Heart left ventricle (tissue), 16 donors: ENCODE results near the gene GAREM1. TPM values are rescaled to one million over a fixed set of nuclear protein-coding genes. Genes with fewer than 3 reads are reported as not detected.

Experiments used
- ATAC-seq, 4 donors: fragments of 200-7000 bp; cut with Tn5 transposase; one replicate each; pipeline ENCODE4 v1.9.1; 2020 to 2022; ENCODE audit warnings: moderate library complexity in 4 of 4, mild to moderate bottlenecking in 3 of 4, moderate number of reproducible peaks in 1 of 4
- DNase-seq, 5 donors: peaks; one replicate each; pipeline ENCODE4 v3.0.0-alpha.2; 2020
- H3K27ac ChIP-seq, 12 donors: fragments of 200-600 bp; sonication (generic) in 4 of 12; one replicate each; pipeline versions ENCODE4 v1.5.0 to v1.8.0; 2016 to 2022; ENCODE audit warnings: mild to moderate bottlenecking in 2 of 12
- H3K27me3 ChIP-seq, 9 donors: fragments of 200-600 bp; sonication (generic) in 2 of 9; one replicate each; pipeline versions ENCODE4 v1.5.1 to v1.8.0; 2016 to 2022; ENCODE audit warnings: mild to moderate bottlenecking in 3 of 9
- H3K36me3 ChIP-seq, 9 donors: fragments of 200-600 bp; sonication (generic) in 2 of 9; one replicate each; pipeline versions ENCODE4 v1.5.0 to v1.8.0; 2018 to 2022; ENCODE audit warnings: mild to moderate bottlenecking in 2 of 9
- H3K4me1 ChIP-seq, 12 donors: fragments of 200-600 bp; sonication (generic) in 4 of 12; one replicate each; pipeline versions ENCODE4 v1.5.0 to v1.8.0; 2016 to 2022; ENCODE audit warnings: mild to moderate bottlenecking in 3 of 12
- H3K4me3 ChIP-seq, 12 donors: fragments of 200-600 bp; sonication (generic) in 4 of 12; one replicate each; pipeline versions ENCODE4 v1.5.0 to v1.8.0; 2017 to 2022; ENCODE audit warnings: mild to moderate bottlenecking in 9 of 12, moderate library complexity in 4 of 12
- H3K9me3 ChIP-seq, 12 donors: fragments of 200-600 bp; sonication (generic) in 4 of 12; one replicate each; pipeline versions ENCODE4 v1.5.0 to v1.8.0; 2016 to 2022; ENCODE audit warnings: mild to moderate bottlenecking in 1 of 12
- CTCF ChIP-seq, 12 donors: fragments of 200-600 bp; sonication (generic) in 4 of 12; IDR thresholded peaks; one replicate each; pipeline versions ENCODE4 v1.5.0 to v1.8.0; 2018 to 2022; ENCODE audit warnings: antibody characterized with exemption in 12 of 12, mild to moderate bottlenecking in 5 of 12
- POLR2A ChIP-seq, 2 donors: fragments of 450-650 bp; IDR thresholded peaks; one replicate each; pipeline ENCODE4 v1.6.1; 2017; ENCODE audit warnings: antibody characterized with exemption in 2 of 2, mild to moderate bottlenecking in 2 of 2, moderate library complexity in 2 of 2
- WGBS, 4 donors: extraction: QIAGEN DNeasy Blood & Tissue Kit in 2 of 4; methylation state at CpG; one replicate each; pipeline versions ENCODE4 v1.1.5 to v1.1.7; 2013 to 2018; 5-methylcytosine and 5-hydroxymethylcytosine counted together
- intact Hi-C, 10 donors: fragments of 100-400 bp; cut with DNase I; formaldehyde crosslinking; loops; one replicate each; pipeline versions ENCODE4 v1.11.1 to v1.14.2; 2022
- polyA plus RNA-seq, 2 donors: library from polyadenylated mRNA; stranded (reverse); fragments of 200-250 nt; gene quantifications; one replicate each; pipeline ENCODE4 v1.2.3, GENCODE V29; 2013
- total RNA-seq, 9 donors: library from RNA; depleted of rRNA in 2 of 9; stranded (reverse); fragments of >200 nt in 2 of 9; fragmentation: NEBNext Ultra II Directional in 3 of 9; extraction: Animal tissue kit (Norgen Biotek cat#: 25700) in 3 of 9; gene quantifications; one replicate each; pipeline versions ENCODE4 v1.1.0 to v1.2.4, GENCODE V29; 2016 to 2023
- donor health status: ischemic (EF 13 %, LVEDD 7.1; RV severe dilation, severe dysfunction).
- donor health status: healthy with polysubstance abuse.
- donor health status: DM: no; HTN: yes; CAD: no.
- donor health status: DM: no; HTN: no; CAD: no.
- donor health status: ischemic (EF 25% LVEDD 6.9; RV normal size, moderate dysfunction).
- donor health status: ischemic (EF 25% LVEDD 5.7; RV mildly dilated, moderate dysfunction).
- donor health status: healthy.
- donor health status: DM: yes; HTN: yes; CAD: no.
- donor health status: ischemic (EF 35%, LVEDD 5.7; RV mildly dilated, moderate dysfunction).
- donor health status: nonischemic (EF 11% LVEDD 7.7; RV severe dilation, severe dysfunction).
- donor health status: DM: yes; HTN: yes; CAD: no.
- donor health status: PGD.
- donor health status: ischemic (EF 29% LVEDD 5.4; RV normal size, mild dysfunction).
- donor health status: nonischemic (EF 23%, LVEDD 6.1; RV moderate dilation, normal function).

GAREM1 gene
- total and polyA plus RNA-seq, 11 donors = 1.8 to 28.8 (median 13.0) TPM

GRCh38 chr18:32427084-32427900 is 43.4 kb downstream of the GAREM1 start:
- intact Hi-C loops = loop anchor here in 2 of 10 donors (5.0 to 10.0 kb wide), 2 partner anchors 40 to 52 kb away; no protein-coding TSS in a partner anchor
- WGBS, 4 donors = 56 to 62% (median 60%) methylated on average over 4 of the region's 4 CpGs
- peaks cover 0 to 72% (median 21%) of the 10 kb centered on the region in 12 donors for H3K4me1 ChIP-seq
- H3K27me3 ChIP-seq = no peaks in the 10 kb centered on the region
- DNase-seq (no peak), ATAC-seq (no peak)
- no peaks in the 10 kb centered on the region for H3K36me3 ChIP-seq
- peaks cover 0 to 14% (median 4%) of the 10 kb centered on the region in 12 donors for H3K9me3 ChIP-seq
- no peak overlapping the region for H3K27ac ChIP-seq
- H3K4me3 ChIP-seq = no peak overlapping the region
- TF ChIP-seq CTCF (IDR thresholded peaks at IDR 0.05) (no peak), POLR2A (IDR thresholded peaks at IDR 0.05) (no peak)

GRCh38 chr18:32425466-32425865 is 45.2 kb downstream of the GAREM1 start:
- 73 to 88% (median 83%) methylated on average over 1 of the region's 1 CpG for WGBS, 4 donors
- Histone ChIP-seq H3K4me3 (no peak overlapping the region), H3K27ac (peak overlapping the region in 9 of 12 donors; percentile 18 to 64 (median 47)), H3K27me3 (no peaks in the 10 kb centered on the region), H3K4me1 (peaks cover 0 to 83% (median 29%) of the 10 kb centered on the region in 12 donors), H3K9me3 (no peaks in the 10 kb centered on the region), H3K36me3 (no peaks in the 10 kb centered on the region)
- ATAC-seq (peak in 1 of 4 donors; percentile 50), DNase-seq (no peak)
- intact Hi-C loops = loop anchor here in 2 of 10 donors (5.0 to 10.0 kb wide), 2 partner anchors 42 to 51 kb away; no protein-coding TSS in a partner anchor
- no peak for TF ChIP-seq CTCF (IDR thresholded peaks at IDR 0.05)
- no peak for TF ChIP-seq POLR2A (IDR thresholded peaks at IDR 0.05)

GRCh38 chr18:32424696-32425095 is 46.0 kb downstream of the GAREM1 start:
- 17 to 41% (median 22%) methylated on average over 1 of the region's 1 CpG for WGBS, 4 donors
- TF ChIP-seq CTCF (IDR thresholded peaks at IDR 0.05) (no peak), POLR2A (IDR thresholded peaks at IDR 0.05) (no peak)
- Histone ChIP-seq H3K4me1 (peaks cover 0 to 83% (median 33%) of the 10 kb centered on the region in 12 donors), H3K27me3 (no peaks in the 10 kb centered on the region), H3K27ac (peak overlapping the region; percentile 1 to 64 (median 40)), H3K9me3 (no peaks in the 10 kb centered on the region), H3K36me3 (no peaks in the 10 kb centered on the region), H3K4me3 (no peak overlapping the region)
- intact Hi-C loops = loop anchor here in 3 of 10 donors (1.0 to 10.0 kb wide), 3 partner anchors 19 to 50 kb away; no protein-coding TSS in a partner anchor
- peak in 2 of 5 donors; percentile 28 for DNase-seq
- peak; percentile 72 to 93 (median 82) for ATAC-seq
